GM18498 (cell line): ENCODE measurements around the gene CDIPT.

Source experiments
- ATAC-seq: cut with Tn5 transposase; IDR thresholded peaks from one replicate; pipeline ENCODE4 v1.9.1; 2021; ENCODE audit warnings: mild to moderate bottlenecking, moderate library complexity; ENCODE audit not compliant: unreplicated experiment

CDIPT gene

DNA sequence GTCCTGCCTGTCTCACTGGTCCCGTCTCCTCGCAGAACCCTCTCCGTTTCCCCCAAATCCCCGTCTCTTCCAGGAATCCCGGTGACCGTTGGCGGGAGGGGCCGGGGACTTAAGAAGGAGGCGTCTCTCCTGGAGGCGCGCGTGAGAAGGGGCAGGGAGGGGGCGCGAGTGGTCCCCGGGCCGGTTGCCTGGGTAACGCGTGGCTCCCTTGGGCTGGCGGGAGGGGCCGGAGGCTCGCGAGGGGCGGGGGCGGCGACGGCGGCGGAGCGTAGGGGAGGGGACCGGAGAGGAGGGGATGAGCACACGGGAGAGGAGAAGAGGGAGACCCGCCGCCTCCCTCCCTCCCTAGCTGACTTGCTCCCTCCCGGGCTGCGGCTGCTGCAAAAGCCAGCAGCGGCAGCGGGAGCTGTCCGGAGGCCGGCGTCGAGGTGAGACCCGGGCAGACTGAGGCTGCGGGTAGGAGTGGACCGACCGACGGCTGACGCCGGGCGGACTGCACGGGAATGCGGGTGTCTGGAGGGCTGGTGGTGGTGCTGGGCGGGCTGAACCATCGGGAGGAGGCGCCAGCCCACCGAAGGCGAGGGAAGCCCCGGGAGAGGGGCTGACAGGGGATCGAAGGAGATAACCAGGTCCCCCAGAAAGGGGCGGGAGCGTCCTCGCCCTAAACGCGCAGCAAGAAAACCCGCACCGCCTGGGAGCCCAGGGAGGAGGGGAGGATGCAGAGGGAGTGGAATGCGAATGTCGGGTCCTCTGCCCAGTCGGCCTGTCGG lies 50.9 kb downstream of the CDIPT start, which contains the start of gene PRRT2:
Gene PRRT2, plus strand, starts transcription at position 298 of the 770 bp plus-strand sequence. CDS start 862 bp downstream, outside the sequence.
- no peak for ATAC-seq

DNA sequence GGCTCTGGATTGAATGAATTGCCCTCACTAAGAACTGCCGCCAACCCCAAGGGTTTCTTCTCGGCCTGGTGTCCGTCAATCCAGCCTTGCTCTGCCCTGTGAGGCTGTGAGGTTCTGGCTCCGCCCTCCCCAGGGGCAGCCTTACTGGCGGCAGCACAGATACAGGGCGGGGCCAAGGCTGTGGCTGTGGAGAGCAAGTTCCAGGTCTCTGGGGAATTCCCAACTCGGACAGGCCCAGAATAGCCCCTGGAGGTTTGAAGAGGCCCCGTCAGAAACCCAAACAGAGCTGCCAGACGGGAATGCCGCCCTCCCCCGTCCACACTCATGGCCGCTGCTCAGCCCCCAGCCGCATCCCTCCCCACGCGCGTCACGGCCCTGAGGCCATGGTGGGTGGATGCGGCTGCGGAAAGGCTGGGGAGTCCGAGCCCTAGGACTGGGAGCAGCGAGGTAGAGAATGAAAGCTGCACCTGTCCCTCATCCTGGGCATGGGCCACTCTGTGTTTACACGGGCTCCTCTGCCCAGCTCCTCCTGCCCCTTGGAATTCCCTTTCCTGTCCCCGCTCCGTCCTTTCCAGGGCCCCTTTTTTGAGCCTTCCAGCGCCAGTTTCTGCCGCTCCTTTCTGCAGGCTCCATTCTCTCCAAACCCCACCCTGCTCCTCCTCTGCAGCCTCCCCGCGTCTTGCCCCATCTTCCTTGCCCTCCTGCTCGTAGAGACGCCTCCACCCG lies 51.7 kb downstream of the CDIPT start:
- peak; percentile 37 for ATAC-seq

DNA sequence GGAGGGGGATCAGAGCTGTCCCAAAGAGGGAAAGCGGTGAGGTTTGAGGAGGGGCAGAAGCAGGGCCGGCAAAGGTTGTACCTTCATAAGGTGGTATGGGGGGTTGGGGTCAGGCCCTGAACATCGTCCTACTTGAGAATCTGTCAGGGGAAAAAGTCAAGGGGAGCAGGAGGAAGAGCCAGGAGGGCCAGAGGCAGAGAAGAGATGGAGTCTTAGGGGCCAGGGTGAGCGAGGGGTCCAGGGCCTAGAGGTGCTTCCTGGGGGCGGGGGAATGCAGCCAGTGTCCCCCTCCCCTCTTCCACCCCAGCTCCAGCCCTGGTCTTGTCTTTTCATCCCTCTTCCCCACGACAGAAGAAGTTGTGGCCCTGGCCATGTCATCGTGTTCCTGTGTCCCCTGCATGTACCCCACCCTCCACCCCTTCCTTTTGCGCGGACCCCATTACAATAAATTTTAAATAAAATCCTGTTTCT lies 52.3 kb downstream of the CDIPT start:
- no peak for ATAC-seq

DNA sequence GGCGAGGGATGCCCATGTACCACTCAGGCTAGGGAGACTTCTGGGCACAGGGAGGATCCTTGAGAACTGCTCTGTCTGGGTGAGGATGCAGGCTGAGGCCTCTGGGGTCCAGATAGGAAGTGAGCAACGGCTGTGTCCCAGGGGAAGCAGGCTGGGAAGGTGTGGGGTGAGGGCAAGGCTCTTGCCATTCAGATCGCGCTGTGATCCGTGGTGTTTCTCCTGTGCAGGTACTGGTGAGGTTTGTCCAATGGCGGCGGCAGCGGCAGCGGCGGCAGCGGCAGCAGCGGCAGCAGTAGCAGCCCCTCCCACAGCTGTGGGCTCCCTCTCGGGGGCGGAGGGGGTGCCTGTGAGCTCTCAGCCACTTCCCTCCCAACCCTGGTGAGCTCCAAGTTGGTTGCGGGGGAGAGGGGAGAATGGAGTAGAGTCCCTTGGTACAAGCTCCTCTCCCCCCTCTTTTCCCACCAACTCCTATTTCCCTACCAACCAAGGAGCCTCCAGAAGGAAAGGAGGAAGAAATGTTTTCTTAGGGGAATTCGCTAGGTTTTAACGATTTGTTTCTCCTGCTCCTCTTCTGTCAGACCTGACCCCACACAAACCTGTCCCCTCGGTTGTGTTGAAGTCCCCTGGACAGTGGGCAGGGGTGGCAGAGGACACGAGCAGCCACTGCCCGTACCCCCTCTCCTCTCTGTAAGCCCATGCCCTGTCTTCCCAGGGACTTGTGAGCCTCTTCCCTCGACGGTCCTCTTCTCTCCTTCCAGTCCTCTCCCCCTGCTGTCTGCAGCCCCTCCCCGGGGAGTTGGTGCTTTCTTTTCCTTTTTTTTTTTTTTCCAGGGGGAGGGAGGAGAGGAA lies 53.0 kb downstream of the CDIPT start:
- no peak for ATAC-seq

DNA sequence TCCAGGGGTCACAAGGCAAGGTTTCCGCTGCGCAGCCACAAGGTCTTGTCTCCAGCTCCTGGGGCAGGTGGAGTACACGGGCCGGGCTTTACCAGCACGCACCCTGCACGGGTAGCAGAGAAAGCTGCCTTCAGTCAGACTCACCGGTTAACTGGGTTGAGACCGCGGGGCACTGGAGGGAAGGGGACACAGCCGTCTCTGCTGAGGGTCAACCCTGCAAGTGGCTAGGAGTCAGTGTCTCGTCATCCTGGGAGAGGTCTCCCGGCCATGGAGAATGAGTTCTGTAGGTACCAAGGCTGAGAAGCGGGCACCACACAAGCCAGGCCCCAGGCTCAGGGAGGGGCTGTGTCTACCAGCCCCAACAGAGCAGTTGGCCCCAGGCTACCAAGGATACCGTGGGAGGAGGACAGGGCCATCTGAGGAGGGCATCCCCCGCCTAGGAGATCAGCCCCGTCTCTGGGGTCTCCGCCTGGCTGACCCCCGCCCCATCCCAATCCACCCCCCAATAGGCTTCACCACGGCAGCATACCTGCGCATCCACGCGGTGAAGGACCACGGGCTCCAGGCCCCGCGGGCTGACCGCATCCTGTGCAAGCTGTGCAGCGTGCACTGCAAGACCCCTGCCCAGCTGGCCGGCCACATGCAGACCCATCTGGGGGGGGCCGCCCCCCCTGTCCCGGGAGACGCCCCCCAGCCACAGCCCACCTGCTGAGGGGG lies 53.8 kb downstream of the CDIPT start:
- ATAC-seq, result no peak
